SIG-M5 treated with dmso at 0.1 percent for 504 hours (cell line): ENCODE measurements around the gene ALK.

ENCODE experiments used
- DNase-seq: peaks from one replicate; lab custom pipeline; 2025; ENCODE audit not compliant: unreplicated experiment; lab: John Stamatoyannopoulos, UW

ALK gene

GRCh38 chr2:29549069-29549380, 372.4 kb downstream of the ALK start:
- no peak for DNase-seq

GRCh38 chr2:29544917-29545316, 376.5 kb downstream of the ALK start:
- no peak for DNase-seq

GRCh38 chr2:29544031-29544430, 377.4 kb downstream of the ALK start:
- DNase-seq = no peak

GRCh38 chr2:29535188-29535587, 386.2 kb downstream of the ALK start:
- DNase-seq = no peak

- DNase-seq = no peak
Measured at GRCh38 chr2:29532436-29532835, 388.9 kb downstream of the ALK start.

- DNase-seq = no peak
Measured at GRCh38 chr2:29531626-29532025, 389.8 kb downstream of the ALK start.

GRCh38 chr2:29530281-29530680, 391.1 kb downstream of the ALK start:
- no peak for DNase-seq

- no peak for DNase-seq
Measured at GRCh38 chr2:29528891-29529520, 392.4 kb downstream of the ALK start.

- DNase-seq = no peak
Measured at GRCh38 chr2:29528371-29528770, 393.0 kb downstream of the ALK start.

GRCh38 chr2:29527947-29528346, 393.4 kb downstream of the ALK start:
- no peak for DNase-seq

GRCh38 chr2:29526587-29527586, 394.5 kb downstream of the ALK start:
- no peak for DNase-seq

GRCh38 chr2:29525921-29526320, 395.5 kb downstream of the ALK start:
- DNase-seq = no peak

GRCh38 chr2:29524652-29525051, 396.7 kb downstream of the ALK start:
- DNase-seq = no peak

- no peak for DNase-seq
Measured at GRCh38 chr2:29522951-29523669, 398.3 kb downstream of the ALK start.

- no peak for DNase-seq
Measured at GRCh38 chr2:29520001-29520400, 401.4 kb downstream of the ALK start.

GRCh38 chr2:29519338-29519925, 402.0 kb downstream of the ALK start:
- no peak for DNase-seq

GRCh38 chr2:29518646-29519337, 402.6 kb downstream of the ALK start:
- no peak for DNase-seq

- no peak for DNase-seq
Measured at GRCh38 chr2:29518010-29518409, 403.4 kb downstream of the ALK start.

- no peak for DNase-seq
Measured at GRCh38 chr2:29517413-29517812, 404.0 kb downstream of the ALK start.

GRCh38 chr2:29516767-29517166, 404.6 kb downstream of the ALK start:
- no peak for DNase-seq

- no peak for DNase-seq
Measured at GRCh38 chr2:29509878-29510277, 411.5 kb downstream of the ALK start.
